ENCODE data around the gene HADHB.
"Not testable (repeated sequence)": the region's sequence is repeated elsewhere in the genome, so short reads cannot be mapped to it uniquely, and the experiment has no call there.

HADHB gene

GRCh38 chr2:26330604-26331003 lies 85.9 kb downstream of the HADHB start:
- DNase-seq: no peak

- not testable (repeated sequence) for DNase-seq
Measured at GRCh38 chr2:26331321-26331720, 86.6 kb downstream of the HADHB start.

- DNase-seq: no peak
Measured at GRCh38 chr2:26333293-26333692, 88.6 kb downstream of the HADHB start.

GRCh38 chr2:26335231-26335630 lies 90.5 kb downstream of the HADHB start:
- no peak for DNase-seq

- no peak for DNase-seq
Measured at GRCh38 chr2:26336719-26337118, 92.0 kb downstream of the HADHB start.

GRCh38 chr2:26337298-26337697 lies 92.6 kb downstream of the HADHB start:
- no peak for DNase-seq
